ENCODE results near the gene C1QTNF8.

GRCh38 chr16:1075546-1075945 is 20.5 kb downstream of the C1QTNF8 start:
- no peak for TF ChIP-seq POLR2AphosphoS5 (IDR thresholded peaks at IDR 0.05; ENCODE audit: low read depth, low read length)
- TF ChIP-seq TAF1 (IDR thresholded peaks at IDR 0.05; ENCODE audit: borderline replicate concordance, low read depth, low read length) = no peak
- TF ChIP-seq POLR2A (IDR thresholded peaks at IDR 0.05; ENCODE audit: low read depth, low read length) = no peak

Measured in GM12892 (cell line).